K562 (cell line): ENCODE measurements around the gene ATF4. TPM values are rescaled to one million over a fixed set of nuclear protein-coding genes. Genes with fewer than 3 reads are reported as not detected.

Source experiments
- CBX1 ChIP-seq: sonication (generic); IDR thresholded peaks from 2 replicates; pipeline ENCODE4 v1.6.1; 2016; ENCODE audit warnings: antibody characterized with exemption, low read depth, mild to moderate bottlenecking
- CREBBP ChIP-seq: IDR thresholded peaks from one replicate; pipeline ENCODE4 v1.6.1; 2012; ENCODE audit warnings: low read depth, mild to moderate bottlenecking, control low read depth, inconsistent platforms, low read length
- FOXK2 ChIP-seq, 2 experiments: fragments of 450-650 bp; IDR thresholded peaks in 1 of 2; conservative IDR thresholded peaks in 1 of 2; 2 replicates each; pipeline ENCODE4 v1.6.1; 2016; ENCODE audit warnings: low read depth in 2 of 2, mild to moderate bottlenecking in 1 of 2
- MECOM ChIP-seq: fragments of 250-450 bp; sonication (Bioruptor Pico); IDR thresholded peaks from 2 replicates; pipeline ENCODE4 v1.8.0; 2022; ENCODE audit warnings: inconsistent platforms
- PHTF2 ChIP-seq: fragments of 250-450 bp; sonication (Bioruptor Pico); IDR thresholded peaks from 2 replicates; pipeline ENCODE4 v1.5.0; 2021; ENCODE audit warnings: mild to moderate bottlenecking
- YY1 ChIP-seq, 3 experiments: IDR thresholded peaks; 2 replicates each; pipeline ENCODE4 v1.6.1; 2011; ENCODE audit warnings: low read length in 2 of 3, mild to moderate bottlenecking in 2 of 3, moderate library complexity in 2 of 3, borderline replicate concordance in 1 of 3, control low read depth in 1 of 3, low read depth in 1 of 3; ENCODE audit not compliant: insufficient read depth in 3 of 3, insufficient replicate concordance in 2 of 3, control insufficient read depth in 1 of 3, insufficient read length in 1 of 3; ENCODE audit errors: extremely low read depth in 1 of 3
- ZFX ChIP-seq: sonication (generic); formaldehyde crosslinking; IDR thresholded peaks from 2 replicates; pipeline ENCODE4 v1.8.0; 2022; ENCODE audit warnings: mild to moderate bottlenecking, missing genetic modification reagents, moderate library complexity
- ZNF23 ChIP-seq: fragments of 250-450 bp; sonication (Bioruptor Pico); IDR thresholded peaks from 2 replicates; pipeline ENCODE4 v1.4.0; 2020; ENCODE audit warnings: mild to moderate bottlenecking
- ZNF551 ChIP-seq: fragments of 250-450 bp; sonication (Bioruptor Pico); IDR thresholded peaks from 2 replicates; pipeline ENCODE4 v1.5.0; 2021; ENCODE audit warnings: mild to moderate bottlenecking, moderate library complexity
- ZNF77 ChIP-seq: fragments of 250-450 bp; sonication (Bioruptor Pico); IDR thresholded peaks from 2 replicates; pipeline ENCODE4 v1.5.0; 2020
- polyA plus RNA-seq, 8 experiments: library from polyadenylated mRNA; depleted of rRNA in 4 of 8; stranded (reverse) in 5 of 8; unstranded in 3 of 8; fragments of >200 nt; fragmentation: Nextera tagmentation in 2 of 8; fragmentation: Illumina TruSeq in 1 of 8; extraction: Ambion mirVana in 2 of 8; extraction: Trizol in 1 of 8; gene quantifications; 2 replicates each; pipeline versions ENCODE4 v1.2.1 to v1.2.3, GENCODE V29; 2011 to 2014; ENCODE audit warnings: inconsistent platforms in 1 of 8, missing spikeins in 1 of 8
- total RNA-seq, 7 experiments: library from RNA; depleted of rRNA in 6 of 7; stranded (reverse); fragments of >200 nt in 6 of 7; fragmentation: Illumina TruSeq in 2 of 7; extraction: Trizol in 2 of 7; gene quantifications; 2 replicates each; pipeline versions ENCODE4 v1.2.1 to v1.2.3, GENCODE V29; 2011 to 2021; ENCODE audit warnings: low replicate concordance in 1 of 7
- TF ChIP-seq, protein P1 (sequence below), 2 experiments: fragments of 450-650 bp; IDR thresholded peaks; 2 replicates each; pipeline ENCODE4 v1.6.1; 2016; ENCODE audit warnings: mild to moderate bottlenecking in 2 of 2, borderline replicate concordance in 1 of 2, low read depth in 1 of 2, moderate library complexity in 1 of 2
- TF ChIP-seq, protein P2 (sequence below): fragments of 450-650 bp; formaldehyde crosslinking; IDR thresholded peaks from 2 replicates; pipeline ENCODE4 v1.4.0; 2020; ENCODE audit warnings: mild to moderate bottlenecking
- TF ChIP-seq, protein P3 (sequence below): sonication (generic); formaldehyde crosslinking; IDR thresholded peaks from 2 replicates; pipeline ENCODE4 v1.5.0; 2020; ENCODE audit warnings: missing genetic modification reagents

The ATF4 gene
- total and polyA plus RNA-seq, 9 of the 15 experiments (the other 6 are each of a cell fraction or from before 2014, with no cell fraction given), result 93.1 to 723 (median 355) TPM

DNA sequence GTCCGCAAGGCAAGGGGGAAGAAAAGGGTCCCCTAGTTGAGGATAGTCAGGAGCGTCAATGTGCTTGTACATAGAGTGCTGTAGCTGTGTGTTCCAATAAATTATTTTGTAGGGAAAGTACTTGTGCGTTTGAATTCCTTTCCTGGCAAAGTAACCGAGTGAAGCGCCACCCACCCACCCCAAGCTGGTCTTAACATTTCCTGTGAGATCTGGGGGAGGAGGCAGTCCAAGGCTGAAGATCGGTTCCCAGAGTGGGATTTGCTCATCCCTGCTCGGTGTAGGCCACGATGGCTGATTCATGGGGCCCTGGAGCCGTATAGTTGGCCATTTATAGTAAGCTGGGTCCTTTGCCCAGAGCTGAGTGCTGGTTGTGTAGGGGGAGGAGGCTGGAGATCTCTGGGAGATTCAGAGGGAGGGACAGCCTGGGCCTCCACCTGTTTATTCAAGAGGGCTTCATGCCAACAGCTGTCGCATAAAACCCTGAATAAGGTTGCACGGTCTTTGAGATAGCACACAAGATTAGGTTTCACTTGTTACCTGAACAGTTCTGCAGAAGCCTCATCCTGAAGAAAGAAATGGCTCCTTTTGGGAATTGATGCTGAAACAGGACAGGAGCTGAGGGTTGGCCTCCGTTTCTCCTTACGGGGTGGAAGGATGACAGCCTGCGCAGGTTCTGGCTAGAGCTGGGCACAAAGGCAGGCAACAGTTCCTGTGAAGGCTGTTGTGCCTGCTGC lies 2.4 kb downstream of the ATF4 start (continued):
- TF ChIP-seq, protein P1, sequence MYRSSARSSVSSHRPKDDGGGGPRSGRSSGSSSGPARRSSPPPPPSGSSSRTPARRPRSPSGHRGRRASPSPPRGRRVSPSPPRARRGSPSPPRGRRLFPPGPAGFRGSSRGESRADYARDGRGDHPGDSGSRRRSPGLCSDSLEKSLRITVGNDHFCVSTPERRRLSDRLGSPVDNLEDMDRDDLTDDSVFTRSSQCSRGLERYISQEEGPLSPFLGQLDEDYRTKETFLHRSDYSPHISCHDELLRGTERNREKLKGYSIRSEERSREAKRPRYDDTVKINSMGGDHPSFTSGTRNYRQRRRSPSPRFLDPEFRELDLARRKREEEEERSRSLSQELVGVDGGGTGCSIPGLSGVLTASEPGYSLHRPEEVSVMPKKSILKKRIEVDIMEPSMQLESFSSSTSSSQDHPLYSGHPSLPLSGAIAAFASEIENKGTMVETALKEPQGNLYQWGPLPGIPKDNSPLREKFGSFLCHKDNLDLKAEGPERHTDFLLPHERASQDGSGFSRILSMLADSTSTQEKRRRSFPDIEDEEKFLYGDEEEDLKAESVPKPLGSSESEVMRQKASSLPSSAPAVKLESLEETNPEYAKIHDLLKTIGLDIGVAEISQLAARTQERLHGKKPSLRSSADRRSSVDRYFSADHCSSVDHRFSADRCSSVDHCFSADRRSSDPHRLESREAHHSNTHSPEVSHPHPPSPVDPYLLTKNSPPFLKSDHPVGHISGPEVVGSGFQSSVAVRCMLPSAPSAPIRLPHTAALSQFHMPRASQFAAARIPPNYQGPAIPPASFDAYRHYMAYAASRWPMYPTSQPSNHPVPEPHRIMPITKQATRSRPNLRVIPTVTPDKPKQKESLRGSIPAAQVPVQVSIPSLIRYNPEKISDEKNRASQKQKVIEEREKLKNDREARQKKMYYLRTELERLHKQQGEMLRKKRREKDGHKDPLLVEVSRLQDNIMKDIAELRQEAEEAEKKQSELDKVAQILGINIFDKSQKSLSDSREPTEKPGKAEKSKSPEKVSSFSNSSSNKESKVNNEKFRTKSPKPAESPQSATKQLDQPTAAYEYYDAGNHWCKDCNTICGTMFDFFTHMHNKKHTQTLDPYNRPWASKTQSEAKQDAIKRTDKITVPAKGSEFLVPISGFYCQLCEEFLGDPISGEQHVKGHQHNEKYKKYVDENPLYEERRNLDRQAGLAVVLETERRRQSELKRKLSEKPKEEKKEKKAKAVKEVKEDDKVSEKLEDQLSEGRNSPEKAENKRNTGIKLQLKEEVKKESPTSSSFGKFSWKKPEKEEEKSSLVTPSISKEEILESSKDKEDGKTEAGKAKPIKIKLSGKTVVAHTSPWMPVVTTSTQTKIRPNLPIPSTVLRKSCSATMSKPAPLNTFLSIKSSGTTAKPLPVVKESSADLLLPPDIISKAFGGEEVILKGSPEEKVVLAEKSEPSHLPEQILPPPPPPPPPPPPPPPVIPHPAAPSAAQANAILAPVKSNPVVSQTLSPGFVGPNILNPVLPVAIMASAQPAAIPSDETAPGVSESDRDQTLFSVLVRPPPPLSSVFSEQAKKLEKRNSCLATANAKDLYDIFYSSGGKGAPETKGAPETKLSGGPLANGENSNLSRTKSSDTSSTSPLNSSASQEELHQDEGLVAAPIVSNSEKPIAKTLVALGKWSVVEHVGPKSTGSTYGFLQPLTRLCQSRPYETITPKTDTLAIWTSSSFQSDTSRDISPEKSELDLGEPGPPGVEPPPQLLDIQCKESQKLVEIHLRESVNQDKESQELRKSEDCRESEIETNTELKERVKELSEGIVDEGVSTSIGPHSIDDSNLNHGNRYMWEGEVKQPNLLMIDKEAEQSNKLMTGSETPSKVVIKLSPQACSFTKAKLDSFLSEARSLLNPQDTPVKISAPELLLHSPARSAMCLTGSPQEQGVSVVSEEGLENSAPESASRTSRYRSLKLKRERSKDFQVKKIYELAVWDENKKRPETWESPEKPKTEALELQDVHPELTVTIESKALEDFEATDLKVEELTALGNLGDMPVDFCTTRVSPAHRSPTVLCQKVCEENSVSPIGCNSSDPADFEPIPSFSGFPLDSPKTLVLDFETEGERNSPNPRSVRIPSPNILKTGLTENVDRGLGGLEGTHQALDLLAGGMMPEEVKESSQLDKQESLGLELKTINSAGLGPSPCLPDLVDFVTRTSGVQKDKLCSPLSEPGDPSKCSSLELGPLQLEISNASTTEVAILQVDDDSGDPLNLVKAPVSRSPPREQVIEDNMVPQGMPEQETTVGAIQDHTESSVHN (IDR thresholded peaks at IDR 0.05; ENCODE audit: borderline replicate concordance in 1 of 2, low read depth in 1 of 2), result no peak
- TF ChIP-seq ZNF23 (CRISPR knock-in tag) (peak; percentile 65; the same call in 1 of the 2 replicates), ZNF551 (0 out of 2 replicates have a peak, but pooled peaks have one; percentile 50), CBX1 (0 out of 2 replicates have a peak, but pooled peaks have one; percentile 52), PHTF2 (CRISPR knock-in tag) (no peak), ZNF77 (CRISPR knock-in tag) (peak; percentile 63; the same call in 1 of the 2 replicates), YY1 (IDR thresholded peaks at IDR 0.05; ENCODE audit: borderline replicate concordance in 1 of 3, control insufficient read depth in 1 of 3, extremely low read depth in 1 of 3, insufficient read depth in 3 of 3, insufficient read length in 1 of 3, insufficient replicate concordance in 2 of 3, low read depth in 1 of 3, low read length in 2 of 3) (peak in 1 of 3 experiments; percentile 0), ZFX (CRISPR knock-in tag) (peak; percentile 42), CREBBP (no peak), MECOM (CRISPR knock-in tag) (no peak), FOXK2 (conservative IDR thresholded peaks at IDR 0.05 in 1 of 2, IDR thresholded peaks at IDR 0.05 in 1 of 2; ENCODE audit: low read depth in 2 of 2) (no peak)
- TF ChIP-seq, protein P2, sequence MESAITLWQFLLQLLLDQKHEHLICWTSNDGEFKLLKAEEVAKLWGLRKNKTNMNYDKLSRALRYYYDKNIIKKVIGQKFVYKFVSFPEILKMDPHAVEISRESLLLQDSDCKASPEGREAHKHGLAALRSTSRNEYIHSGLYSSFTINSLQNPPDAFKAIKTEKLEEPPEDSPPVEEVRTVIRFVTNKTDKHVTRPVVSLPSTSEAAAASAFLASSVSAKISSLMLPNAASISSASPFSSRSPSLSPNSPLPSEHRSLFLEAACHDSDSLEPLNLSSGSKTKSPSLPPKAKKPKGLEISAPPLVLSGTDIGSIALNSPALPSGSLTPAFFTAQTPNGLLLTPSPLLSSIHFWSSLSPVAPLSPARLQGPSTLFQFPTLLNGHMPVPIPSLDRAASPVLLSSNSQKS, result no peak
- TF ChIP-seq, protein P3, sequence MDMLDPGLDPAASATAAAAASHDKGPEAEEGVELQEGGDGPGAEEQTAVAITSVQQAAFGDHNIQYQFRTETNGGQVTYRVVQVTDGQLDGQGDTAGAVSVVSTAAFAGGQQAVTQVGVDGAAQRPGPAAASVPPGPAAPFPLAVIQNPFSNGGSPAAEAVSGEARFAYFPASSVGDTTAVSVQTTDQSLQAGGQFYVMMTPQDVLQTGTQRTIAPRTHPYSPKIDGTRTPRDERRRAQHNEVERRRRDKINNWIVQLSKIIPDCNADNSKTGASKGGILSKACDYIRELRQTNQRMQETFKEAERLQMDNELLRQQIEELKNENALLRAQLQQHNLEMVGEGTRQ (CRISPR knock-in tag), result no peak
